Stimulated activated naive CD4-positive, alpha-beta T cell (primary cell): Measurements from ENCODE around the gene RANBP10.

Experiments
- DNase-seq, 6 experiments: peaks; one replicate each; lab custom pipeline; 2025; lab: John Stamatoyannopoulos, UW

Gene RANBP10

GRCh38 chr16:67746846-67747245 lies 59.5 kb downstream of the RANBP10 start:
- no peak for DNase-seq

GRCh38 chr16:67741118-67741517 lies 65.2 kb downstream of the RANBP10 start:
- DNase-seq = no peak

DNA sequence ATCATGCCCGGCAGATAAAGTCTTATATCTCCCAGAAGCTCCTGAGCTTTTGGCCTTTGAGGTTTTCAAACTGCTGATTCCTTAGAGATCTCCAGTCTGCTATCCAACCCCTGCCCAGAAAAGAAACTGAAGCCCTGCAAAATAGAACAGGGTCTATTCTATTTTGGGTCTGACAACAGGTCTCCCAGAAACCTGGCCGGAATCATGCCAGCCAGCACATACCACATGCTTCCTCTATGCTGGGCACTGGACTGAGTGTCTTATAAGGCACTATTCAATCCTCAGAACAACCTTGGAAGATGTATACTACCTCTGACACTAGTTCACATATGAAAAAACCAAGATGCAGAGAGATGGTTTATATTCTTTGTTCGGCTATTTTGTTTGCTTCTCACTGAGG lies 66.0 kb downstream of the RANBP10 start:
- no peak for DNase-seq

DNA sequence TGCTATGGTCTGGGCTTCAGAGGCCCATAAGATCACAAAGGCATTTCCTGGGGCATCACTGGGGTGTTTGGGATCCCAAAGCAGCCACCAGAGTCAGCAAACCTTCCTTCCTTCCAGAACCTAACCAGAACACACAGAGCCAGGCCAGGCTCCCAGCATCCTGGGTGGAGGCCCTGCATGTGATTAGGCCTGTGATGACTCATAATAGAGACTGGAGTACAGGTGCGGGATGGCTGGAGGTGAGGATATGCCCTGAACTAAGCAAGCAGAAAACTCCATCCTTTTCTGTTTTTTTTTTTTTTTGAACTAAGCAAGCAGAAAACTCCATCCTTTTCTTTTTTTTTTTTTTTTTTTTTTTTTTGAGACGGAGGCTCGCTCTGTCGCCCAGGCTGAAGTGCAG lies 69.5 kb downstream of the RANBP10 start:
- DNase-seq = no peak

DNA sequence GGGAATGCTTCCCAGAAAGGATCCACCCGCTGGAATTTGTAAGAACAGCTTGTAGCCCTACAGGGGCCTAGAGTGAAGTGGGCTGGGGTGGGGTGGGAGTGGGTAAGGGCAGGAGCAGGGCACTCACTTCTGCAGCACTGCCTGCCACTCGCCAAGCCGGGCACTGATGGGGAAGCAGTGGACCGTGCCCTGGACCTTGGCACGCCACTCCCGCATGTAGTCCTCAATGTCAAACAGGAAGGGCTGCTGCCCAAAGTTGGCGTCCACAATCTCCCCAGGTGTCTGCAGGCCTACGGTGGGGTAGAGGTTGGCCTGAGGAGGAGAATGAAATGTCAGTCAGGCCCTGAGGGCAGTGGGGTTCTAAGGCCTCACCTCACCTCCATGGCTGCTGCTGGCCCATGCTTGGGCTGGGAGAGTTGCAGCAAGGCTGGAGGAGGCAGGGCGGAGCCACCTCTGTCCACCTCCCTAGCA lies 71.6 kb downstream of the RANBP10 start:
- DNase-seq = no peak

DNA sequence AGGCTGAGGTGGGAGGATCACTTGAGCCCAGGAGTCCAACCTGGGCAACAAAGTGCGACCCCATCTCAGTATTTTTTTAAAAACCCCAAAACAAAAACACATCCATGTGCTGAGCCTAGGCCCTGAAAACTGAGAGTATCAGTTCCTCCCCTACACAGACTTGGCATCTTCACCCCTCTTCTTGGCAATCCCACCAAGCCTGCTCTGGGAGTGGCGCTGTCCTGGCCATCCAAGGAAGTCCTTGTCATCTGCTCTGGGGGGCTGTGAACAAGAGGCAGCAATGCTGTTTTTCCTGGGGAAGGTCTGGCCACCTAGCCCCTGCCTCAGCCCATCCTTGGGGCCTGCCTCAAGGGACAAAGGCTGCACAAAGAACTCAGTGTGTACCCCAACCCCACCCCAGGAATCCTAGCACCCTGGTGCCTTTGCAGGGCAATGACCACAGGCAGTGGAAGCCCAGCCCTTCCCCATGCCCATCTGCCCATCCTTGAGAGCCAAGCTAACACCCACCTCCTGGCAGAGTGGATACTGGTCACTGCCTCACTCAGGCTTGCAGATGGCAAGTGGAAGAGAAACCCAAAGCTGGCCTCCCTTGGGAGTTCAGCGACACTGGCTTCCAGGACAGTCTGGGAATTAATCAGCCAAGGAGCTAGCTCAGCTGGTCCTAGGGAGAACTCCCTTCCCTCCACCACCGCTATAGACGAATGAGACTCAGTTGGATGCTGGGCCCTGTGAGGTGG lies 72.5 kb downstream of the RANBP10 start:
- DNase-seq = no peak

- no peak for DNase-seq
These were observed 74.6 kb downstream of the RANBP10 start for GRCh38 chr16:67731753-67732095.

GRCh38 chr16:67731071-67731752 lies 75.1 kb downstream of the RANBP10 start:
- DNase-seq = no peak

DNA sequence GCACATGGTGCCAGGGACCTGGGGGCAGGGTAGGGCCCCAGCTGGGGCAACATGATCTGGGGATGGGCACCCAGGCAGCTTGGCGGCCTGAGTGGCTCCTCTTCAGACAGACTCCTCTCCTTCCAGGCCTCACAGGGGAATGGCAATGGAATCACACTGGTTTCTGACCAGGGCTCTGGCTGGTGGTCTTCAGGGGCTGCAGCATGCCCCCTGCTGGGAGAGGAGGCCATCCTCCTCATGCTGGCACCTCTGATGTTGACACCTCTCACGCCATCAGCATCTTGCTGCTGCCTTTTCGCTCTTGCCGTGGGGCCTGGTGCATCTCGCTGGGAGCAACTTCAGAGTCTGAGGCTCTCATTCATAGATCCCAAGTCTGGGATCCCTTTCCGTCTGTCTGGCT lies 76.0 kb downstream of the RANBP10 start:
- DNase-seq = no peak

GRCh38 chr16:67729636-67730248 lies 76.6 kb downstream of the RANBP10 start:
- DNase-seq = no peak

DNA sequence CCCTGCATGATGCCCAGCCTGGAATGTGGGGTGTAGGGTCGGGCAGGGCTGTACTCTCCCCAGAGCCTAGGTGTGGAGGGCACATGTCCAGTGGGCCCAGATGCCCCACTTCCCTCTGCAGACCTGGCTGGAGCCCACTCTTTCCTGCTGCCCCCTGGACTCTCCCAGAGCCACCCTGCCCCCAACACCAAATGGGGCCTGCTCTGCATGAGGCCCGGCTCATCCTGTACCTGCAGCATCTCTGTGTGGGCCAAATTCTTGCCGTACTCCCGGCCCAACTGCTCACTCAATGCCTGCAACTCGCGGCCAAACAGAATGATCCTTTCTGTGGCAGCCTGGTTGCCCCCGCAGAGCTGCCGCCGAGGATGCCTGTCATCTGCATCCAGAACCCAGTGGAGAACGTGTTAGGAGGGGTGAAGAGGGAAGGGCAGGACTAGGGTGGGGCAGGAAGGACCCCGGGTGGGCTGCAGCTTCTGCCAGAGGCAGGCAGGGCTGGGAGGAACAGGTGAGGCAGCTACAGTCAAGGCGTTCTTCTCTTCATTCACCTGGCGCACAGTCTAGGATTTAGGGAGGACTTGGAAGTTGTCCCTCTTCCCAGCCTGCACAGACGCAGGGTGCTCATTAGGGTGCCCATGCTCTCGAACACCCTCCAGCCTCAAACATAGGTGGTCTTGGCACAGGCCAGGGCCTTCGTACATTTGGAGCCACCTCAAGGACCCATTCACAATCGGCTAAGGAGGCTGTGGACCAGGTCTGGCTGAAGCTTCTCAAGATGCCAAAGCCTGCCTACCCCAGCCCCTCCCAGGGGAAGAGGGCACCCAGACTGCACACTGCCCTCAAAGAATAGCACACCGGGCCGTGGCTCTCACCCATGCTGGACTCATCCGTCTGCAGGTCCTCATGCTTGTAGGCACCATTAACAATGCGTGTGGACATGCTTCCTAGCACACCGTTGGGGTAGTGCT lies 78.6 kb downstream of the RANBP10 start:
- no peak for DNase-seq

DNA sequence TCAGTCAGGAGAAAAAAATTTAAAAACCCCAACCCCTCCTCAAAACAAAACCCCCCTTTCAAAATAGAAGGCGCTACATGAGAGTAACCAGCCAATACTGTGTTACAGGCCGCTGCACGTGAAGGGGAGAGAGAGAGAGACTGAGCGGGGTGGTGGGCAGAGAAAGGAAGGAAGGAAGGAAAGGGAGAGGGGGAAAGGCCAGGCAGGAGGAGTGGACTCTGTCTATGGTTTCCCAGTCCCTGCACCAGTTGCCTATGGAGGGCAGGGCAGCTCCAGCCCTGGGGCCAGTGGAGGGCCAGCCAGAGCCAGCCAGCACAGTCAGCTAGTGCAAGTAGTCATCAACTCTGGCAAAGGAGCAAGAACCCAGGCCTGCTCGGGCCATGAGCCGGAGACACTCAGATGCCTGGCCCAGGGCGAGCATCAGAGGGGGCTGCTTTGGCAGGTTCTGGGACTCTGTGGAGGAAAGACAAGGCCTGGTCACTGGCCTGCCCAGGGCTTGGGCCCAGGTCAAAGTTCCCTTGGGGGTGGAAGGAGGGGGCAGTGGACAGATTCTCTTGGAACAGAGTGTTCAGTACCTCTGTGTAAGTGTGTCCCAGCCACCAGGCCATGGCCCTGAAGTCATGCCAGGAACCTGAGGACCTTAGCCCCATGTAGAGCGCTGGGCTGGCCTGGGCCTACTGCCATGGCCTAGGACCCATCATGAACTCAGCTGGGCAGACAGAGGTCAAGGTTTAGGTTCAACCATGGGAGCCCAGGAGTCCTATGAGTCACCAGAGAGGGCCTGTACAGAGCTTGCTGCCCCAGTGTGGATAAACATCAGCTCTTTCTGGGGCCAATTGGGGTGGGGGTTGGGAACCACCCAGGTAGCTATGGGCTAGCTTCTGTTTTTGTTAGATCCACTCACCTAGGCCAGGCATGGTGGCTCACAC lies 80.0 kb downstream of the RANBP10 start:
- DNase-seq = no peak

GRCh38 chr16:67723911-67724305 lies 82.5 kb downstream of the RANBP10 start:
- no peak for DNase-seq

GRCh38 chr16:67723151-67723910 lies 83.0 kb downstream of the RANBP10 start:
- DNase-seq = no peak

- no peak for DNase-seq
These were observed 86.1 kb downstream of the RANBP10 start for GRCh38 chr16:67720236-67720635.

DNA sequence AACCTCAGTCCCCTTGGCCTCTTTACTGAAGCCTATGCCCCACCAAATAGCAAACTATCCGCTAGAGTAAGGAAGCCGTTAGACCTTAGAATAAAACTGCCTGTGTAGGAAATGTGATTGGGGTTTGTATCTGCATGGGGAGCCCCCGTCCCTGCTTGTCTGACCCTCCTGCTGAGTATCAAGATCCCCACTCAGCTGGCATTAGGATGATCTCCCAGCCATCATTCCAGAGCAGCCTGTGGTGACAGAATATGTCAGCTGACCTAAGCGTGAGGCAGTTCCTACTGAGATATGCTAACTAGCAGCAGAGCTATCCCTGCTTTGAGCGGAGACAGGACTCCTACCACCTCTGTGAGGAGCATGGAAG lies 86.6 kb downstream of the RANBP10 start:
- peak in 2 of 6 experiments; percentile 26 to 35 for DNase-seq

DNA sequence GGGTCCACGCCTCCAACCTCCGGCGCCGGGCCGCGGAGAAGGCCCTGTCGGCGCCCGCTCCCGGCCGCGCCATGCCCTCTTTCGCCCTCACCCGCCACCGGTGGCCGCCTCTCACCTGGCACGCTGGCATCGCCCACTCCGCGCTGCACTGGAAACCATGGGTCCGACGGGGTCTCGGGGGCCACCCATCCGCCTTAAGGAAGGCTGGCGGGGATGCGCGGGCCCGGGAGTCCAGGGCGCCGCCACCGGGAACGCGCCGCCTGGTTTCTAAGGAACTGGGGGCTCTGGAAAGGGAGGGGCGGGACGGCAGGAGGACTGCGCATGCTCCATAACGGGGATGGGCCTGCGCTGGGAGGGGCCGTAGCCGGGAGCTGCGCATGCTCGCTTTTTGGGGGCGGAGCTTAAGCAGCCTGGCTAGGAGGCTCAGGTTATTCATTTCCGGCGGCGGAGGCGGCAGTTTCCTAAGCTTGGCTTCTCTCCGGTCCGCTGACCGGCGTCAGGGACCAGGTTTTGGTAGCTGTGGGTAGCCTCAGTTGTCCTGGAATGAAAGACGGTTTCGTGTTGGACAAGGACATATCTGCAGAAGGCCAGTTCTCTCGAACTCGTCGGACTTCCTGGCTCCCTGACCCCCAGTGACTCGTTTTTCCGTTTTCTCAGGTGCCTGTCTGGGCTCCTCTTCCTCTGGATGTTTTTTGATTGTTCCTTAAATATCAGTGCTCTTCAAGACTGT lies 87.1 kb downstream of the RANBP10 start, which contains the start of gene GFOD2:
GFOD2 (minus strand) TSS at position 269 of the 730 bp plus-strand sequence. CDS start 33,601 bp downstream, outside the sequence.
- peak; percentile 89 to 98 (median 96) for DNase-seq

- DNase-seq = peak in 1 of 6 experiments; percentile 32
These were observed 87.7 kb downstream of the RANBP10 start for GRCh38 chr16:67718668-67719047.

DNA sequence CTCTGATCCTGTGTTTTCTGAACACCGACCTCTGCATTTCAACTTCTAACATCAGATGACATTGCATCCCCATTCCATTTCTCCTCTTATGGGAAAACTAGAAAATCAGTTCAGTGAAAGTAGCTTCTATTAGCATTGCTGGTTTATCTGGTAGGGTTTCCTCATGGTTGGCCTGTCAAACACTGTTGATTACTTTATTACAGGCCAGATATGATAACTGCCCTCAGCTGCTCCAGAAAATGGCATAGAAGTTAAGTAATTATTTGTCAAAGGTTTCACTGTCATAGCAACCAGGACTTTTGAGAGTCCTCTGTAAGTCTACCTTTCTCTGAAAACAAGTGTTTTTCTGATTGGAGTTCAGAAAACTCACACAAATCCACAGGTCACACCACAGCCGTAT lies 90.3 kb downstream of the RANBP10 start:
- DNase-seq = no peak
